GM21367 (cell line): Measurements from ENCODE around the gene PRDM11.
"Not testable (repeated sequence)": the region's sequence is repeated elsewhere in the genome, so short reads cannot be mapped to it uniquely, and the experiment has no call there.

Experiments used
- ATAC-seq: cut with Tn5 transposase; IDR thresholded peaks from one replicate; pipeline ENCODE4 v1.9.1; 2021; ENCODE audit not compliant: unreplicated experiment

Gene PRDM11

DNA sequence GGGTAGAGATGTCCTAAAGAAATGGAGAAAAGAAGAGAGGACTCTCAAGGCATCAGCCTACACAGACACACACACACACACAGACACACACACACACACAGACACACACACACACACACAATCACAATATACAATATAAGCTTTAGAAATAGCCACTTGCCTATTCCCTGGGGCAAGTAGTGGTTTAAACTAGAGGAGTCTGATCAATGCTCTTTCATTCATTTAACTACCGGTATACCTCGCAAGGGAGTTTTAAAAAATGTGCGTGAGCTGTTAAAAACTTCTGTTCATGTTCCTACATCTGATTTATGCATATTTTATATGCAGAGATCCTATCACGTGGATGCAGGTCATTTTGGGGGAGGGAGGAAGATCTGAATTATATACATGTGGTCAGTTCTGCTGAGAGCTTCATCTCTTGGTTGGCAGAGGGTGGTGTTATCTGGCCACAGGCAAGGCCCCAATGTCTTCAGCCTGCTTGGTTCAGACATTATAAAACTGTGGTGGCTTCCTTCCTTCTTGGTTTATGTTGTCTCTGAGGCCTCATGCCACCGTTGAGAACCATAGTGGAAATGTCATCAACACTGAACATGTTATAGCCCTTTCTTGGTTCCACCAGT lies 83.1 kb downstream of the PRDM11 start:
- no peak for ATAC-seq

DNA sequence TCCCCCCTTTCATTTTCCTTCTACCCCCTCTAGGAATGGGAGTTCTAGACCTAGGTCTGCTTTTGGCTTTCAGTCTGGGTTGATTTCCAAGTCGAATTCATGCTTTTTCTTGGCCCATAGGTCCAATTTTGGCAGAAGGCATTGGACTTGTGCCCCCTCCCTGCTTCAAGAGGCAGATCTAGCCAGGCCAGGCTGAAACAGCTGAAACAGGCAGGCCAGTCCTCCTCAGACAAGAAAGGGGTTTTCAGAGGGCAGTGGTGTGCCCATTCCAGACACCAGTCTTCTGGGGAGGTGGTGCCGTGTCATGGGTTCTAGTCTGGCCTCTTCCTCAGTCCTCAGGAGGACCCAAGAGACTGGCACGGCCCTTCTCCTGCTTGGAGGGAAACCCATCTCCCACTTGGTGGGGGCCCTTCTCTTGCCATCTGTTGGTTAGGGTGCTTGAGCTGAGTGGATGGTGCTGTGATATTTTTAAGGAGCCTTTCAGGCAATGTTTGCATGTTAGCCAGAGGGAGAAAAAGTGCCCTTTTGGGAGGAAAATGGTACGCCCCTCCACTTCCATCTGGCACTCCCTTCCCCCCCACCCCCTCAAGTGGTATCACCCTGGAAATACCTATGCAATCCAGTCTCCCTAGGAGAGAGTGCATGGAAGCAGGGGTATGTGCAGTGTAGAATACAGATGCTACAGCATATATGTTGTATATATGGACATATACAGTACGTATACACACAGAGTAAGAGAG lies 86.1 kb downstream of the PRDM11 start:
- no peak for ATAC-seq

DNA sequence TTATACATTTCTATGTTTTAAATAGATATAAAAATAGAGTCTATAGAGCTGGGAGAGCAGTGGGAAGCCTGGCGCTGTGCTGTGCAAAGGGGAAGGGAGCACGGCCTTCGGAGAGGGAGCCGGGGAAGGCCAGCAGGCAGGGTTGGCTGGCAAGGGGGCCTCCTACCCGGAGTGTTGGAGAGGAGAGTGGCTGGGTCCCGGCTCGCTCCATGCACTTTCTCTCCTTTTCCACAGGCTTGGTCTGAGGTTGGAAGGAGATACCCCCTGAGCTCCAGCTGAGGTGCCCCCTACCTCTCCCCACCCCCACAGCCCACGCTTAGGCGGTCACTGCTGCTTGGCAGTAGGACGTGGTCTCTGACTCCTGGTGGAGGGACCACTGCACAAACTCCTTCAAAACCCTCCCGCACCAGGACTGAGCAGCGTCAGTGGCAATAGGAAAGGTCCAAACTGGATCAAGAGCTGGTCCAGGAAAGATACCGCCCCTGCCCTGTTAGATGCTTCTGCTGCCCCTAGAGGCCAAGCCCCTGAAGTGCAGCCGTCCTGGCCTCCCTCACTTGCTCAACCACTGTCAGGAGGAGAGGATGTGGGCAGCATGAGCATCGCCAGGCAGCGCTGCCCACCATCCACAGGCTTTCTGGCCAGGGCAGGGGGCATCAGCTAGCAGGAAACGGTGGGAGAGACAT lies 86.8 kb downstream of the PRDM11 start:
- peak; percentile 71 for ATAC-seq

DNA sequence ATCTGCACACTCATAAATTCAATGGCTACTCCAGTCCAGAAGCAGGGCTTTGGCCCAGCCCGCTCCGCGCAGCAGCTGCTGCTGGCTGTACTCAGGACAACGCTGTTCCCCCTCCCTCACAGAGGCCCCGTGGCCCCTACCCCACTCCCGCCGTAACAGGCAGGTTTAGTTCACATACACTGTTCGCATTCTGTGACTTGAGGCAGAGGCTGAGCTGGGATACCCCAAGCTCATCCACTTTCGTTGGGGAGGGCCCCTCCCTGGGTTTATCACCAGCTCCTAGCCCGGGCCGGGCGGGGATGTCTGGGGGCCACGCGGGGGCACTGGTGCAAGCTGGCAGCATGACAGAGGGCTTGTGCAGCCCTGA lies 87.3 kb downstream of the PRDM11 start:
- ATAC-seq = no peak

DNA sequence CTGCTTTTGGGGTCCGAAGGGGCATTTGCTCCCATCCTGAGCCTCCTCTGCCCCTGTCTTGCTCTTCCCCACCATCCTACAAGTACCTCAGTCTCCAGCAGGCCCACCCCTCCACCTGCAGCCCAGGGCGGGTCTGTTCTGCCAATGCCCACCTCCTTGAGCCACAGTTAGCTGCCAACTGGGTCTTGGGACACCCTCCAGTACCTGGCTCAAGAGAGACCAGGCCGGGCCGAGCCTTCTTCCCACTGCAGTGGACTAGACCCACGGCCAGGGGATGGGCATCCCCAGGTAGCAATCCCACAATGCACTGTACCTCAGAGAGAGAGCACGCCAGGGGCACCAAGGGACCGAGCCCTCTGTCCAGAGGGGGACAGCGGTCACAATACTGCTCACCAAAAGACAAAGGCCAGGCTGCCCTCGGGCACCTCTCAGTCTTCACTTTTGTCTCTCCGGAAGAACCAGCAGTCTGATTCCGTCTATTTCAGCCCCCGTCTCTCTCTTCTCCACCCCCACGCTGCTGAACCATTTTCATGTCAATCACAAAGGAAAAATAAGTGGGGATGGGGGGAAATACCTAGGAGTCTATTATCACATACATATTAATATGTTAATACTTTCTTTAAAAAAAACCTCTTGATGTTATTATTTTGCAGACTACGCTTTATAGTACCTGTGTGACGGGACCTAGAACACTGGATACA lies 88.0 kb downstream of the PRDM11 start:
- ATAC-seq = no peak

DNA sequence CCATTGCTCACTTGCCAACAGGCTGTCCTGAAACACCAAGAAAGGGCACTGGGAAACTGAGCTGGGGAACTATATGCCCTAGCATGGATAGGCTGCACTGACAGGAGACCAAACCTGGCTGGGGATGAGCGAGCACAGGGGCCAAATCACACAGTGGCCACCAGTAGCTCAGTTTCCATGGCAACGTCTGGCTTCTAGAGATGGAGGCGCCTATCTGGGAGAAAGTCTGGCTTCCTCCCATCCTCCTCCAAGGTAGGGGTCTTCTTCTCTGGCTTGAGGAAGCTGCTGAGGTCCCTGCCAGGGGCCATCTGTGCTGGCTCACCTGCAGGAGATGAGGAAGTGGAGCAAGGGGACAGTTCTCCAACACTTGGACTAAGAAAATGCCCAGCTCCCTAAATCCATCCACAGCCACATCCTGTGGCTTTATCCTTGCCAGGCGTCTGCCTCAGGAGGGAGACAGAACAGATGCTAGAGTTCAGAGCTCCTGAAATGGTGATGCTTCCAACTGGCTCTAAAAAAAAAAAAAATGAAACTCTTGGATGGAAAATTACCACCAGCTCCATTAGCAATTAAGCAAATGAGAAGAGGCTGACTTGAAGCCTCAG lies 91.4 kb downstream of the PRDM11 start:
- ATAC-seq = no peak

DNA sequence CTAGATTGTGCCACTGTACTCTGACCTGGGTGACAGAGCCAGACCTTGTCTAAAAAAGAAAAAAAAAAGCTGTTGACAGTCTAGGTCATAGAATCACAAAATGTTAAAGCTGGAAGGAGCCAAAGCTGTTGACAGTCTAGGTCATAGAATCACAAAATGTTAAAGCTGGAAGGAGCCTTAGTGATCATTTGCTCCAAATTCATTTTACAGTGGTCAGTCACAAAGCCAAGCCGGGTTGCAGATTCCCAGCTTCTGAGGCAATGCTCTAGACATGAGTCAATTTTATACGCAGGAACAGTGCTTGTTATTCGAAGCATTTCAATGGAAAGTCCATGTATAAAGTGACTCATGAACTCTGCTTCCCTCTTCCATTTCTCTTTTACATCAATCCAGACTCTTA lies 92.3 kb downstream of the PRDM11 start:
- no peak for ATAC-seq

DNA sequence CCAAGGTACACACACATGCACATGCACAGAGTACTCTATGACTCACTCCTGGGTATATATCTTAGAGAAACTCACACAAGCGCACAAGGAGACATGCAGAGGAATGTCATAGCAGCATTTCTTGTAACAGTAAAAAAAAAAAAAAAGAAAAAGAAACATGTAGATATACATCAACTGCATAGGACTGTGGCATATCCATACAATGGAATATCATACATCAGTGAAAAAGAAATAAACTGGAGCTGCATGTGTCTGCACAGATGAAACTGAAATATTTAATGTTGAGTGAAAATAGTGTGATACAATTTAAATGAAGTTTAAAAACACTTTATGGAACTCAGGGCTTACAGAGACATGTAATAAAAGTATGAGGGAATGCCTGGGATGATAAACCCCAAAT lies 93.3 kb downstream of the PRDM11 start:
- ATAC-seq = no peak

DNA sequence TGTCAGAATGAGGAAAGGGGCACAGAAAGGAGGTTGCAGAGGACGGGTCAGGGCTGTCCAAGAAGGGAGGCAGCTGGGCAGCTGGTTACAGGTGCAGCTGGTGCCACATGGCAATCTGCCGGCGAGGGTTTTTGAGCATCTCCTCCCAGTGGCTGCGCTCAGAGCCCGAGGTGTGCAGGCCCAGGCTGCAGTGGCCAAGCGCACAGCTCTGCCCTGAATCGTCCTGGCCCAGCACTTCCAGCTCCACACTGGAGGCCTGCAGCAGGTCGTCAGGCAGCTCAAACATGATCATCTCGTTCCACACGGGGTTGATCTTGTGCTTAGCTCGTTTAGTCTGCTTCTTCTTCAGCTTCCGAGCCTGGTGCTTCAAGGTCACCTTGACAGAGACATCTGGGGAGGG lies 97.5 kb downstream of the PRDM11 start:
- ATAC-seq = no peak

DNA sequence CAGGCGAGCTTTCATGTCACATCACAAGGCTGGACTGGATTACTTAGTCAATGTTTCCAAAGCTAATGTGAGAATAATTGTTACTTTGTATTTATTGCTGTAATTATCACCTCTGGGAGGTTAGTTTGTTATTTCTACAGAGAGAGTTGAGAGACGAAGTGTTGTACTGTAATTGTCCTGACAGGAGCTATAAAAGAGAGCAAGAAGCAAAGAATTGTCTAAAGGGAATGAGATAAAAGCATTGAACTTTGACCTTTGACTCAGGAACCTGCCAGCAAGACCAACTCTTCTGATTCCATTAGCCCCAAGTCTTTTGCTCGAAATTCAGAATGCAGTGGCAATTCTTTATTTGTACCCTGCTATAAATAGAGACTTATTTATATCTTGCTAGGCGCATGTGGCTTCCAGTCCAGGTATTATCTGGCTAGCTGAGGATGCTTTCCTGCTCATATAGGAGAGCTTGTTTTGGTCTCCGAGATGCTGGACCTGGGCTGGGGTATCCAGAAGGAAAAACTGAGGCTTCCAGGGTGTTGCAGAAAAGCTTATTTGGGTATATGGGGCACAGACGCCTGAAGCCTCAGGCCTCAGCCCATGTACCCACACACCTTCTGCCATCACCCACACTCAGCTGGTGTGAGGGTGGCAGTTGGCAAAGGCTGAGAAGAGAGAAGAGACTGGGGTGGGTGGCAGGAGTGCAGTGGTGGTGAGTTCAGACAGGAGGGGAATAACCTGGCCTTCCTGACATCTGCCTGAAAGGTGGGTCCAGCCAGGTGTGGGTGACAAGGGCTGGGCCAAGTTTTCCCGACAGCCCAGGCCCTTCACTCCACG lies 99.0 kb downstream of the PRDM11 start:
- ATAC-seq = no peak

DNA sequence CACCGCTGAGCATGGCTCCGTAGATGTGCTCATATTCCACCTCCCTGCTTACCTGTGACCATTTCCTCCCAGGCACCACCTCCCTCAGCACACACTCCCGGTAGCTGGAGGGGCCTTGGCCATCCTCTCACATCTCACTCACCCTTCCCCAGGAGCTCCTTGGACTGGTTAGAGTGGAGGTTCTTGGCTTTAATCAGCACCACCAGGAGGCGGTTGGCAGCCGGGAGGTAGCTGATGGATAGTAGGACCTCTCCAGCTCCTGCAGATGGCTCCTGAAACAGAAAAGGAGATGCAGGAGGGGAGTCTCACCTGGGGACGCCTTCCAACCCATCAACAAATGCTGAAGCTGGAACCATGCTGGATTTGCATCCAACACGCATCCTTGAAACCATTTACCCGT lies 99.8 kb downstream of the PRDM11 start:
- ATAC-seq = no peak

DNA sequence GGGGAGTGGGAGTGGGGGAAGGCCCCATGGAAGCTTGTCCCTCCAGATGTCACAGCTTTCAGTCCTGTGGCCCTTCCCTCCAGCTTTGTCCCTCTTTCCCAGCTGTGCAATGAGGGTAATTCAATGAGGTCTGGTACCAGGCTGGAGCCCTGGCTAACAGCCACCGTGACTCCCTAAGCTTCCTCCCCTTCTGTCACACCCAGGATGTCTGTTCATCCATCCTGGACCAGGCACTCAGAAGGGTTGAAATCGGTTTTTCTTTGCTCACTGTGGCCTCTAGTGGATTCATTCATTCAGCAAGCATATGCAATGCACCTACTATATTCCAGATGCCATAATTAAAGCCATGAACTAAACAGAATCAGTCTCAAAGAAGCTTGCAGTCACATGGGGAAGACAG lies 101.0 kb downstream of the PRDM11 start:
- no peak for ATAC-seq

DNA sequence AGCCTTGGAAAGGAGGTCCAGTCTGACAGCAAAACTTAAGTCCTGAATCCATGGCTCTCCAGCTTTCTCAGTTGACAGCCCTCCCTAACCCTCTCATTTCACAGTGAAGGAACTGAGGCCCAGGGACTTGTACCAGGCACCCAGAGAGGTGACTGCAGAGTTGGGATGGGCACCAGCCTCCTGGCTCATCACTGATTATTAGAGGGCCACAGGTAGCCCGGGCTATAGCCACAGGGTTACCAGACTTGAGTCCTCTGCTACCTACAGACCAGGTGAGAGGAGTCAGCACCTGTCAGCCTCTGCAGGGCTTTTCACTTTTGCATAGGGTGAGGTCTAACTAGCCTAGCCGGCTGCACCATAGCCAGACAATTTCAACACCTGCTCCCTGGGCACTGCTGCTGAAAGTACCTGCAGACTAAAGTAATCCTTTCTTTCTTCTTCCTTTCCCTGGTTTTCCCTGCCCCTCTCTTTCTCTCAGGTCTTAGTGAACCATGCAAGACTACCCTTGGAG lies 102.1 kb downstream of the PRDM11 start:
- no peak for ATAC-seq

DNA sequence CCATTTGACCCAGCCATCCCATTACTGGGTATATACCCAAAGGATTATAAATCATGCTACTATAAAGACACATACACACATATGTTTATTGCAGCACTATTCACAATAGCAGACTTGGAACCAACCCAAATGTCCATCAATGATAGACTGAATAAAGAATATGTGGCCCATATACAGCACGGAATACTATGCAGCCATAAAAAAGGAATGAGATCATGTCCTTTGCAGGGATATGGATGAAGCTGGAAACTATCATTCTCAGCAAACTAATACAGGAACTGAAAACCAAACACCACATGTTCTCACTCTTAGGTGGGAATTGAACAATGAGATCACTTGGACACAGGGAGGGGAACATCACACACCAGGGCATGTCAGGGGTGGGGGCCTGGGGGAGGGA lies 102.9 kb downstream of the PRDM11 start:
- not testable (repeated sequence) for ATAC-seq

DNA sequence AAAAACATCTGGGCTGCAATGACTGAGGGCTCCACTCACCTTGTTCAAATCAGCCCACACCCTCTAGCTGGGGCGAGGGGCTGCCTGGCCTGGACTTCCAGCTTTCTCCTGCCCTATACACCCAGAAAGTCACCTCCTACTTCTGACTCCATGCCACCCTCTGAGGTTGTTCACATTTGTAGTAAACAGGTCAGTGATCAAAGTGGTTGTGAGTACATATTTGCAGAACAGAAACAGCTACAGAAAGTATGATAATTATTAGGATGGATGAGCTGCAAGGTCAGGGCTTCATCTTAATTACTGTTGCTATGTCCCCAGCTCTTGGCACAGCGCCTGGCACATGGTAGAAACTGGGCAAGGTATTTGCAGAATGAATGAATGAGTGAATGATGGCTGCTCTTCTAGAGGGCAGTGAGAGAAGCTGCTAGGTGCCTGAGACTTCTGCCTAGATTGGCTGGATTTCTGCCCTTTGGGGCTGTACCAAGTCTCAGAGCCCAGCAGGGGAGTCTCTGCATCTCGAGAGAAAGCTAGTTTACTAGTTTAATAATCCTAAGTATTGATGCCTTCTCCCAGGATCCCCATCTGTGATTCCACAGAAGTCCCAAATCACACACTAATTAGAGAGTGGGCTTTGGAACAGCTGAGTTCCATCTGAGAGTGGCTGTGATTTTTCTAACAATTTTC lies 103.7 kb downstream of the PRDM11 start:
- ATAC-seq = no peak

DNA sequence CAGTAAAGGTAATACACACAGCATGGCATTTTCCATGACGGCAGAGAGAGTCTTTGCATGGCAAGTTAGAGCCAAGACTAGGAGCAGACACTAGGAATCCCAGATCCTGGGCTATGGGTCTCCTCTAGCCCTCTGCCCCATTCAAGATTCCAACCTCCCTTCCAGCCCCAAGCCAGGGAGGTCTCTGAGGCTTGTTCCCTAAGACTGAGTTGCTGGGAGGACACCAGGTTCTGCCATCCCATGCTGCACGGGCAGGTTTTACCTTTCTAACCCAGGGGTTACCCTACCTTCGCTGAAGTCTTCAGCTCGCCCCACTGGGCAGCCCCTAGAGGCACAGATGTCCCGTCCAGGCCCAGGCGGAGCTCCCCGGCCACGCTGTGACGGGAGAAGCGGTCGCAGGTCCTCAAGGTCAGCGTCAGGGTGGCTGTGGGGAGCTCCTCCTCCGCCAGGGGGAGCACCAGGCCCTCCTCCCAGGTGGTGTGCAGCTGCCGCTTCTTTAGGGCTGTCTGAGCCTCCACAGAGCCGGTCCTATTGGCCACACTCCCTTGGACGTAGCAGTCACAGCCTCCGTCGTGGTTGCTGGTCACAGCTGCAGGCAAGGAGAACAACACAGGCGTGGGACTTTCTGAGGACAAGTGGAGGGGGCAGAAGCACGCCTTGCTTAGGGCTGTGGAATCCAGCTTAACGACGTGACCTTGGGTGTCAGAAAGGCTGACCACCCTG lies 105.9 kb downstream of the PRDM11 start:
- ATAC-seq = no peak

DNA sequence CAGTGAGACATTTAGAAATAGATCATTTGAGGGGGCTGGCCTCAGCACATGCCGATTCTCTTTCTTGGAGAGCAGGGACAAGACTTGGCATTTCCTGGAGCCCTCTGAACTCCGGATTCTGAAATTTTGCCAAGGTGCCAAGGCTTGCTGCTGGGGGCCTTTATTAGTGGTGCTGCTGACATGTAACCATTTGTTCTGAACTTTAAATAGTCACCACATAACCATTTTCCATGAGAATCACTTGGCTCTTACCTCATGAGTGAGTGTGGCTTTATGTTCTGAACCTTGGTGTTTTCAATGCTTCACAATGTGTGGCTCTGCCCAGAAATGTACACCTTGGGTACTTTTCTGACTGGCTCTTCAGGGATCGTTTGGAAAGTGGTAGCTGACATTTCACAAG lies 106.4 kb downstream of the PRDM11 start:
- ATAC-seq = no peak

DNA sequence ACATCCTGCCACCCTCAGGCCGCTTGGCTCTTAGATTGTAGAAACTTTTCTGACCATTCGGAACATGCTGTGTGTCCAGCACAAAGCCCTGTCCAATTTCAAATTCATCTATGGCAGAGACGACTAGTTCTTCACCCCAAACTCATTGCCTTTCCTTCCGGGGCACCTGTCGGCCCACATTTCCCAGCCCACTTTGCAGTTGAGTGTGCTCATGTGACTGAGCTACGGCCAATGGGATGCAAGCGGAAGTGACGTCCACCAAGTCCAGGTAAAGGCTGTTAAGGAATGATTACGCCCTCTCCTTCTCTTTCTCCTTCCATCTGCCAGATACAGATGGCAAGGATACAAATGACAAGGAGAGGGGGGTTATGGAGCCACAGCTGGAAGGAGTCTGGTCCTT lies 107.2 kb downstream of the PRDM11 start:
- no peak for ATAC-seq

DNA sequence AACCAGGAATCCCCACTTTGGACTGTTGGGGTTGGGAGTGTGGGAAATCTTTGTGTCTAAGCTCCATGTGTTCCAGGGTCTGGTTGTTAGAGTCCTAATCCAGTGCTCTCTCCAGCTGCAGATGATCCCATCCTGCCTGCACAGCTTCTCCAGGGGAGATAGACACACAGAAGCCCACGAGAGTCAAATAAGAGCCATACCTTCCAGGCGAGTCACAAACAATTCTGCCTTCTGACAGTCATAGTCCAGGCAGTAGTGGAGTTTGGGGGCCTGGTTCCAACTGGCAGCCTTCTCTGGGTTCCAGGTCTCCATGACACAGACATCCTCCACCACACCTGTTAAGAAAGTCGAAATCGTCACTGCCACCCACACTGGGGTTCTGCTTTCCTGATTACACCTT lies 107.6 kb downstream of the PRDM11 start:
- ATAC-seq = no peak
